HL-60/S4 treated with phorbol 12-myristate 13-acetate at 8.2 ng/mL for 4 days and 3 days (cell line): ENCODE data around the gene ANKRD52.
"Not testable (repeated sequence)": the region's sequence is repeated elsewhere in the genome, so short reads cannot be mapped to it uniquely, and the experiment has no call there.

Experiments used
- in situ Hi-C: fragments of 300-500 bp; cut with MboI; formaldehyde crosslinking; loops from 2 replicates; pipeline ENCODE4 v1.15.0; 2022; ENCODE audit warnings: low sequenced_read_pairs

Gene ANKRD52

DNA sequence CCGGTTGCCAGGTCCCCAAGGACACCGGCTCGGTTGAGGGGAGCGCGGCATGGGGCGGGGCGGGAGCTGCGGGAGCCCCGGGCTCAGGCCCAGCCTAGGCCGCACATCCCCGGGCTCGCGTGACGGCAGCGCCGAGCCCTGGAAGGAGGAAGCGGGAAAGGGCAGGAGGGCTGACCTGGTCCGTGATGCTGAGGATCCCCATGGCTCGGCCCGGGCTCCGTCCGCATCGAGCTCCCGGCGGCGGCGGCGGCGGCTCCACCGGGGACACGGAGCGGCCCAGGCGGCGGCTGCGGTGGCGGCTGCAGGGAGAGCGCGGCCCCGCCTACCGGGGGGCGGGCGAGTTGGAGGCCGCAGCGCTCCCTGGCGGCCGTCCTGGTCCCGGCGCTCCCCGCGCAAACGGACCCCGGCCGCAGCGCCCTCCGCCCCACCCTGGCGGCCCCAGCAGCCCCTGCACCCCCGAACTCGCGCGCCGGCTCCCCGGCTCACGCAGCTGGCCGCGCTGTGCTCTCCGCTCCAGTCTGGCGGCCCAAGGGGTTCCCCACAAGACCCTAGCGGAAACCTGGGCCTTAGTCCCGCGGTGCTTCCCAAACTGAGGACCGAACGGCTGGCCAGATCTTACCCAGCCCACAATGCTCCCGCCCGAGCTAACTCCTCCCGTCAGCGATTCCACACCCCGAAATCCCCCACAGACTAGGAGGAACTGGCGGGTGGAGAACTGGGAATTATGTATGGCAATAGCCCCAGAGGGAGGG, at the start of gene ANKRD52:
Gene ANKRD52, minus strand, starts transcription at position 317 of the 752 bp plus-strand sequence. Its CDS starts 115 bp downstream, at position 202.
- in situ Hi-C loops: no loop called here

DNA sequence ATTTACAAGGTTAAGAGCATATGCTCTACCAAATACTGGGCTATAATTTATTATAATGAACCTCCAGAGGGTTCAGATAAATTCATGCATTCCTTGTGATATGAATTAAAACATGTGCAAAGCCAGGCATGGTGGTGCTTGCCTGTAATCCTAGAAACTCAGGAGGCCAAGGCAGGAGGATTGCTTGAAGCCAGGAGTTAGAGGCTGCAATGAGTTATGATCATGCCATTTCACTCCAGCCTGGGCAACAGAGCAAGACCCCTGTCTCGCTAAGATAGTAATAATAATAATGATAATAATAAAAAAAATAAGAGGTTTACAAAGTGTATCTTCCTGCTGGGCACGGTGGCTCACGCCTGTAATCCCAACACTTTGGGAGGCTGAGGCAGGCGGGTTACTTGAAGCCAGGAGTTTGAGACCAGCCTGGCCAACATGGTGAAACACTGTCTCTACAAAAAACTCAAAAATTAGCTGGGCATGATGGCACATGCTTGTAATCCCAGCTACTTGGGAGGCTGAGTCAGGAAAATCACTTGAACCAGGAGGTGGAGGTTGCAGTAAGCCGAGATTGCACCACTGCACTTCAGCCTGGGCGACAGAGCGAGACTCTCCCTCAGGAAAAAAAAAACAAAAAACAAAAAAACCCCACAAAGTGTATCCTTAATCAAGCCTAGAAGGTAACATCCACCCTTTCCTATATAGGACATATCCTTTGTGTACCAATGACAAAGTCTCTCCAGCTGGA, 49.2 kb upstream of the ANKRD52 start:
- in situ Hi-C loops: no loop called here

DNA sequence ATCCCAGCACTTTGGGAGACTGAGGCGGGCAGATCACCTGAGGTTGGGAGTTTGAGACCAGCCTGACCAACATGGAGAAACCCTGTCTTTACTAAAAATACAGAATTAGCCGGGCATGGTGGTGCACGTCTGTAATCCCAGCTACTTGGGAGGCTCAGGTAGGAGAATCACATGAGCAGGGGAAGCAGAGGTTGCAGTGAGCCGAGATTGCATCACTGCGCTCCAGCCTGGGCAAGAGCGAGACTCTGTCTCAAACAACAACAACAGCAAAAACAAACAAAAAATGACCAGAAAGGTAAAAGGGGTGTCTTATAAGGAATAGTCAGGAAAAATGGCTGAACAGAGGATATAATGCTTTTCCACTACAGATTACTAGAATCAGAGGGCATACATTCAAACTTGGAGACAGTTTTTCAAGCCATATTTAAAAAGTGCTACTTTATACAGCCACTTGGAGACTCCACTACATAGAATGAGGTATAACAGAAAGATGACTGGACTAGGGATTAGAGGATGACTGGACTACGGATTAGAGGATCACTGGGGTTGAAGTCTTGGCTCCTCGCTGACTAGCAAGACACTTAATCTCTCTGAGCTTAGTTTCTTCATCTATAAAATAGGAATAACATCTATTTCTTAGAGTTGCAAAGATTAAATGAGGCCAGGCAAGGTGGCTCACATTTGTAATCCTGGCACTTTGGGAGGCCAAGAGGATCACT, 46.8 kb upstream of the ANKRD52 start:
- in situ Hi-C loops: no loop called here

DNA sequence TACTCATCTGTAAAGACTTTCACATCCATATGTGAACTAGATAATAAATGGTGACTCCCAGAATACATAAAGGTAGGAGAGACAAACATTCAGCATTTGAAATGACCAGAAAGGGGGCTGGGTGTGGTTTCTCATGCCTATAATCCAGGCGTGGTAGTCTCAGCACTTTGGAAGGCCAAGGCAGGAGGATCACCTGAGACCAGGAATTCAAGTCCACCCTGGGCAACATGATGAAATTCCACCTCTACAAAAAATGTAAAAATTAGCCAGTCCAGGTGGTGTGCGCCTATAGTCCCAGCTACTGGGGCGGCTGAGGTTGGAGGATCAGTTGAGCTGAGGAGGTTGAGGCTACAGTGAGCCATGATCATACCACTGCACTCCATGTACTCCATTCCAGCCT, 46.1 kb upstream of the ANKRD52 start:
- in situ Hi-C loops: no loop called here

DNA sequence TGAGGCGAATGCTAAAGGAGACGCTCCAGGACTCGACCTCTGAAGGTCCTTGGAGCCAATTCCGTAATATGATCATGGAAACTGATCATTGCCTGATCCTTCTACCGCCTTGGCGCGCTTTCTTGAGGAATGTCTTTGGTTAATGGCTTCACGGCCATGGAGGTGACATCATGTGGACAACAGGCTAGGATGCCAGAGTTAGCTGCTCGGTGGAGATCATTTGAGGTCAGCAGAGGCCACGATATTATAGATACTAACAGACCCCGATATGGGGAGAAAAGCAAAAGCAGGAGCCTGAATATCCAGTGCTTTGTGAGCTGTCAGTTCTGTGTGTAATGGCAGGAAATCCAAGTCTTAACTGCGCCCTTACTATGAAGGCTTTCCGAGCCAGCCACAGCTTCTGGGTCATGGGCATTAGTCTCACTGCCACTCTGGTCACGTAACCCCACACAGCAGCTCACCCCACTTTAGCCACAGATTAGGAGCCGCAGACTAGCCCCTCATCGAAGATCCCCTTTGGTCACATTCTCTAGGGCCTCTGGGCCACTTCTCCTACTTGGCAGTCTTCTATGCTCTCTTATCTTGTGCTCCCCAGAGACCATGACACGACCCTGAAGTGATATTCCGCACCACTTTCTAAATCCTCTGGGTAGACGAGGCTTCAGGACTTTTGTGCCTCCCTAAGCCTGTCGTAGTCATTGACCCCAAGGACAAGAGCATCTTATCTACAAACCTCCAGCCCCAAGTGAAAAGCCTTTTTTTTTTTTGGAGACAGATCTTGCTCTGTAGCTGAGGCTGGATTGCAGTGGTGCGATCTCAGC, 42.7 kb upstream of the ANKRD52 start:
- in situ Hi-C loops: no loop called here

DNA sequence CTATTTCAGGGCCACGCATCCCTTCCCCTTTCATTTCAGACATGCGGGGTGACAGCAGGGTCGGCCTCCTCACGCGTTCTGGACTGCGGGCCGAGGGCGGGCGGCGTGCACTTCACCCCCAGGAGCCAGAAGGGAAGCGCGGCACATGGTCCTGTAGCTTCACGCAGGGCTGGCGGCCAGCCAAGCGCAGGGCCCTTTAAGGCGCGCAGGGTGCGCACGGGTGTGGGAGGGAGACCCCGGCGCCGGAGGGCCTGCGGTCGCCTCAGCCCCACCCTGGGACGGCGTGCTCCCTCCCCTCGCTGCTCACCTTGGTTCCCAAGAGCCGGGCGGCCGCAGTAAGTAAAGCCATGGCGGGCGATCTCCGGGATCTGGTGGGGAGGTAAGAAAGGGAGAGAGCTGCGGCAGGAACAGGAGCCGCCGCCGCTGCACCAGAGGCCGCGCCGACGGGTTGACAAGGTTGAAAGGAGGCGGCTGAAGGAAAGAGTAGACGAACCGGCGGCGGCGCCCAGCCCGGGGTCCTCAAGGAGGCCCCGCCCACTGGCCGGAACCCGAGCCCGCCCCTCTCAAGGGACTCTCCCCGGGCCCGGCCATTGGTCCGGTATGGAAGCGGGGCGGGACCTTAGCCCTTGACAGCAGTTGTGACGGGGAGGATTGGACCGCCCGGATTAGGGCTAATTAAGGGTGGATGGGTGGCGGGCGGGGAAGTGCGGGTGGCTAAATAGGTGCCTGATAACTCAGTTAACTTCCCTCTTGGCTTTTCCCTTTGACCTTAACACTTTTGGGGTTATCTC, 41.9 kb upstream of the ANKRD52 start, which contains the start of gene CS:
Gene CS, minus strand, starts transcription at position 478 of the 791 bp plus-strand sequence. Its CDS starts 129 bp downstream, at position 349.
- in situ Hi-C loops: no loop called here

DNA sequence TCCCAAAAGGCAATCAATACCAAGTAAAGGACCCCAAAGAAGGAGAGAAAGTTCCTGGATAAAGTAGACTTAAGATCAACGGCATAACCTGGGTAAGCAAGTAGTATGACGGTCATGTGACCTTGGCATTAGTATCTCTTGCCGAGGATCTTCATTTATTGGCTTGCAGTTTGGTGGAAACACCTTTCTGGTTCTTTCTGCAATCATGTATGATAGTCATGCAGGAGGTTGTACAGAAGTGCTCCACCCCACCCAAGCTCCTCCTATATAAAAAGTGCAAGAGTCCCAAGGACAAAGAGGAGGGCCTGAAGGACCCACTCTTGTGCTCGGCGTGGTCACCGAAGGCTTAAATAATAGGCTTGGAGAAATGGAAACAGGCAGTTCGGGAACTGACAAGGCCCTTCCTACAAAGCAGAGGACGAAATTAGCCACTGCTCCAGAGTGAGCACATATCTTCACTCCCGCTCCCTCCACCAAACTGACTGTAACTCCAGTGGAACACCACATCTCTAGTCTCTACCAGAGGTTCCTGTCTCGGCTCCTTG, 41.2 kb upstream of the ANKRD52 start:
- in situ Hi-C loops: no loop called here

DNA sequence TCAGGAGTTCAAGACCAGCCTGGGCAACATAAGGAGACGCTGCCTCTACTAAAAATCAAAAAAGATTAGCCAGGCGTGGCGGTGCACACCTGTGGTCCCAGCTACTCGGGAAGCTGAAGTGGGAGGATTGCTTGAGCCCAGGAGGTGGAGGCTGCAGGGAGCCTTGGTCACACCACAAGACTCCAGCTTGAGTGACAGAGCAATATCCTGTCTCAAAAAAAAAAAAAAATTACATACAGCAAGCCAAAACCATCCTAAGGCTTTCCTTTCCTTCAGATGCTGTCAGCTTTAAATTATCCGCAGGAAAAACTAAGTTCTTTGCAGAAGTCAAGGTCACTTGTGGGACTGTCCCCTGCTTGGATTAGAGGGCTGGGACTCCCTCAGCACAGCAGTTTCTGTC, 40.6 kb upstream of the ANKRD52 start:
- in situ Hi-C loops: no loop called here

DNA sequence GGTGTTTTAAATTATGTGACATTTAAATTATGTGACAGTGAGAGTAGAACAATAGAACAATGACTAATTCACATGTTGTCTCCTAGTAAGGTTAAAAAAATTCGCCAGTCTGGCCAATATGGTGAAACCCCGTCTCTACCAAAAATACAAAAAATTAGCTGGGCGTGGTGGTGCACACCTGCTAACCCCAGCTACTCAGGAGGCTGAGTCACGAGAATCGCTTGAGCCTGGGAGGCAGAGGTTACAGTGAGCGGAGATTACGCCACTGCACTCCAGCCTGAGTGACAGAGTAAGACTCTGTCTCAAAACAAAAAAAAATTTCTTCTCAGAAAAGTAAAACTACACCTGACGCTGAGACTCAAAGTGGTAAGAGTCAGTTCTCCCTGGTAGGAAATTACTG, 39.2 kb upstream of the ANKRD52 start:
- in situ Hi-C loops: no loop called here

DNA sequence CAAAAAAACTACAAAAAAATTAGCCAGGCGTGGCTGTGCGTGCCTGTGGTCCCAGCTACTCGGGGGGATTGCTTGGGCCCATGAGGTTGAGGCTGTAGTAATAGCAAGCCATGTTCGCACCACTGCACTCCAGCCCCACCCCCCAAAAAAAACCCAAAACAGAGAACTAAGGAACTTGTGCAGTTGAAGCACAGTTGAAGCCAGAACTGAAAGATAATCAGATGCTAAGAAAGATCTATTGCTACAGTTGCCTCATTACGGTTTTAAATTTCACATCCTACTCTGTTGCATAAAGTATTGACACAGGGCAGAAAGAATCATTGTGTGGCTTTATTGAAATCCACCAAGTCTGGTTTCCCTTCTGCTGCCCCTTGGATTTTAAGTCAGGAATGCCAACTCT, 38.1 kb upstream of the ANKRD52 start:
- in situ Hi-C loops: no loop called here

DNA sequence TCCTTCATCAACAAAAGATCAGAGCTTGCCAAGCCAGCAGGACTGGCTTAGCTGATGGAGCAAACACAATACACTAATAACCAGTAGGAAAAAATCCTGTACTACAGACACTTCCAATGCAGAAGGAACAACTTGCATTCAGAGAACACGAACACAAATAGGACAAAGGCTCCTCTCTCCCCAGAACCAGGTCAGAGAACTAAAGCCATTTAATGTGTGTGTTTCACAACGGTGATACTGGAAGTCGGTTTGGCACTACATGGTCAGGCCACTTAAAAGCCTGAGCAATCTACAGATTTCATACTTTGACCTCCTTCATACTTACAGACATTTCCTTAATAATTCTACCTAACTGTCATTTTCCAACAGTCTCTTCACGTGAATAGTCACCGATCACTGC, 35.6 kb upstream of the ANKRD52 start:
- in situ Hi-C loops: no loop called here

DNA sequence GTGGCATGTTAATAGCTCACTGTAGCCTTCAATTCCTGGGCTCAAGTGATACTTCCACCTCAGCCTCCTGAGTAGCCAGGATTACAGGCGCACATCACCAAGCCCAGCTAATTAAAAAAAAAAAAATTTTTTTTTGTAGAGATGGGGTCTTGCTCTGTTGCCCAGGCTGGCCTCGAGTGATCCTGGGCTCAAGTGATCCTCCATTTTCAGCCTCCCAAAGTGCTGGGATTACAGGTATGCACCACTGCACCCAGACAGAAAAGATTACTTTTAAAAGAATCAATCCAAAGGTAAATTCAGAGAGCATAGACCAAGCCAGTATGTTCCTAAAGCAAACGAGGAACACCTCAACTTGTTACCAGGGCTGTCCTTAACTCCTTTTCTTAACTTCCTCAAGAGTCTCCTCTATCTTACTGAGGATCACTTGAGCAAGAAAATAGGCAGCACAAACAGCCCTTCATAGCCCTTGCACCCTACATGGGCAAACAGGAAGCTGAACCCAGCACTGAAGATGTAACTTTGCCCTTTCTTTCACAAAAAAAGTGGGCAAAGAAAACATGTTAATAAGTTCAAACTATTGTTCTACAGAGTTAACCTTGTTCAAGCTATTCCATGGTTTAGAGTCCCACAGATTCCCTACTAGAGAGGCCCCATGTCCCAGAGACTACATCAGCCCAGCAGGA, 30.7 kb upstream of the ANKRD52 start:
- in situ Hi-C loops: no loop called here

DNA sequence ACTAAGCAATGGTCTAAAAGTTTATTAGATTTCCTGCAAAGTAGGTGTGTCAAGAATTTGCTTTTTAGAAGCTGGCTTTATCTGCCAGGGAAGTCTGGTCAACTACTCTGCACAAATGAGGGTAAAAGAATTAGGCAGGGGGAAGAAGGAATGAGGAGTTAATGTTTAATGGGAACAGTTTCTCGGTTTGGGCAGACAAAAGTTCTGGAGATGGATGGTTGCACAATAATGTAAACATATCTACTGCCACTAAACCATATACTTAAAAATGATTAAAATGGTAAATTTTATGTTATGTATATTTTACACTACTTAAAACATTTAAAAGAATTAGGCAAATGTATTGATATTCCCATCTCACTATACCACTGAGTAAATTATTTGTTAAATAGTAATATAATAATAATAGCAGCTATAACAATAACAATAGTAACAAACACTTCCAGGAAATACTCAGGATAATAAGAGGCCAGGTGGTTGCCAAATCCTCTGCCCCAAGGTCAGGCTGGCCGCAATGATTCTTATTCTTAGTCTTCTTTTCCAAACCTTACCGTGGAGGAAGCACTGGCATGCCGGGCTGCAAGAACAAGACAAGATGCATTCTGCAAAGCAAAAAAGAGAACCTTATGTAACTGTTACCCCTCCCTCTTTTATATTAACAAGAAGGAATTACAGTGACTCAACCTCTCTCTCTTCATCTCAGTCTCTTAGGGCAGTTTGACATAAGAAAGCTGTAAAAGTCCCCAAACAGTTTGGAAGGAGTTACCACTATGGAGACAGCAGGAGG, 28.1 kb upstream of the ANKRD52 start:
- in situ Hi-C loops: no loop called here

DNA sequence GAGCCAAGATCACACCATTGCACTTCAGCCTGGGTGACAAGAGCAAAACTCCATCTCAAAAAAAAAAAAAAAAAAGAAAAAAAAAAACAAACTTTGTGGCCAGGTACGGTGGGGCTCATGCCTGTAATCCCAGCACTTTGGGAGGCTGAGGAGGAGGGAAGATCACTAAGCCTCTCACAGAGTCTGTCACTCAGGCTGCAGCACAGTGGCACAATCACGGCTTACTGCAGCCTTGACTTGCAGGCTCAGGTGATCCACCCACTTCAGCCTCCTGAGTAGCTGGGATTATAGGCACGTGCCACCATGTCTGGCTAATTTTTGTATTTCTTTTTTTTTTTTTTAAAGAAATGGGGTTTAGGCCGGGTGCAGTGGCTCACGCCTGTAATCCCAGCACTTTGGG, 26.1 kb upstream of the ANKRD52 start:
- in situ Hi-C loops: not testable (repeated sequence)

DNA sequence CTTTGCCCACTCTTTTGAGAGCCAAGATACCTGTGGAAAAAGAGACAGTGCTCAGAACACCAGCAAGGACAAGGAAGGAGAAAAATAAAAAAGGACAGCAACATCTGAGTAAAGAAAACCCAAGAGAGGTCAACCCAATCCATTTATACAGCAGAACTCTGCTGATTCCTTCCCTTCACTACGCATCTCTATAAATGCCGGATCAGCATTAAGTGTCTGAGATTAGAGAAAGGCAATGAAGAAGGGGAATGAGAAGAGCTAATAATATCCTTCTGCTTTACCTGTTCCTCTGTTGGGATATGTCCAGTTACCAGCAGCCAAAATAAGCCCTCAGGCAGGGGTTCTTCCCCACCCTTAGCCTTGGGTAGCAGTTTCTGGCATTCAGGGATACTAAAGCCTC, 24.4 kb upstream of the ANKRD52 start:
- in situ Hi-C loops: no loop called here

DNA sequence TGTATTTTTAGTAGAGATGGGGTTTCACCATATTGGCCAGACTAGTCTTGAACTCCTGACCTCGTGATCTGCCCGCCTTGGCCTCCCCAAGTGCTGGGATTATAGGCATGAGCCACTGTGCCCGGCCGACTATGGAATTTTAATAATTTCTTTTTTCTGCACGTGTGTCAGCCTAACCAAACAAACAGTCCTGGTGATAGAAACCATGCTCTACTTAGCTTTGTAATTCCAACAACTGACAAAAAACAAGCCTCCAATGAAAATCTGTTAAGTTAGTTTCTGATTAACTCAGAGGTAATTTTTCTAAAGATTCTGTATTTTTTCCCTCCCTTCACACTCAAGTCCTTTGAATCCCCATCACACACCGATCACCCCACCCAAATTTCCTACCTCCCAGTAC, 23.8 kb upstream of the ANKRD52 start:
- in situ Hi-C loops: no loop called here

DNA sequence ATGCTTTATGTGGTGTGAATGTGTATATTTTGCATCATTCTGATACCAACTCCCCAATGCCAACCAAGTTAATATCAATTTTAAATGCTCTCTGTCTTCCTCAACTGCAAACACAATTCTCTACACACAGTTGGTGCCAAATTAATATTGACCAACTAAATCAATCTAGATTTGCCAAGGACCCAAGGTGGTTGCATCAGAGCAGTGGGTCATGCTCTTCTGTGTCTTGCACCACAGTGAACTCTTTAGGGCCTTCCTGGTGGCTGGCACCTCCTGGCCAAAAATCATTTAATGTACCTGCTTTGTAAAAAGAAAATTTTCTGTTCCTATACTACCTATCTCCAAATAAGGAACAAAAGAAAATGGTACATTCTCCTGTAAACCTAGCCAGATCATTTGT, 22.7 kb upstream of the ANKRD52 start:
- in situ Hi-C loops: no loop called here

DNA sequence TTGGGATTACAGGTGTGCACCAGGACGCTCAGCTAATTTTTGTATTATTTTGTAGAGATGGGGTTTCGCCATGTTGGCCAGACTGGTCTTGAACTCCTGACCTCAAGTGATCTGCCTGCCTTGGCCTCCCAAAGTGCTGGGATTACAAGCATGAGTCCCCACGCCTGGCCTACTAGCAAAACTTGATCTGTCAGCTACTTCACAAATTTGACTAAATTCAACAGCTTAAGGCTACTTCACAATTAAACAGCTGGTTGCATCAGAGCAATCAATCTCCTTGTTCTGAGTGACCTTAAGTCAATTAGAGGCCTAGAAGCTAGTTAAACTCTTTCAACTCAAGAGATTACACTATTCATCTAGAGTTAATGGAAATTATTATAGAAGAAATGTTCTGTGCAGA, 20.7 kb upstream of the ANKRD52 start:
- in situ Hi-C loops: no loop called here
